GM23248 (cell line): ENCODE data around the gene LYRM1.

ENCODE experiments used
- EZH2 ChIP-seq: fragments of 200-600 bp; sonication (generic); IDR thresholded peaks from 2 replicates; pipeline ENCODE4 v1.6.1; 2018; ENCODE audit warnings: antibody characterized with exemption, mild to moderate bottlenecking; ENCODE audit not compliant: insufficient read depth, poor library complexity, severe bottlenecking
- EZH2phosphoT487 ChIP-seq: fragments of 200-600 bp; sonication (generic); IDR thresholded peaks from 2 replicates; pipeline ENCODE4 v1.6.1; 2018; ENCODE audit warnings: antibody characterized with exemption, moderate library complexity, mild to moderate bottlenecking, low read depth; ENCODE audit not compliant: insufficient read depth

DNA sequence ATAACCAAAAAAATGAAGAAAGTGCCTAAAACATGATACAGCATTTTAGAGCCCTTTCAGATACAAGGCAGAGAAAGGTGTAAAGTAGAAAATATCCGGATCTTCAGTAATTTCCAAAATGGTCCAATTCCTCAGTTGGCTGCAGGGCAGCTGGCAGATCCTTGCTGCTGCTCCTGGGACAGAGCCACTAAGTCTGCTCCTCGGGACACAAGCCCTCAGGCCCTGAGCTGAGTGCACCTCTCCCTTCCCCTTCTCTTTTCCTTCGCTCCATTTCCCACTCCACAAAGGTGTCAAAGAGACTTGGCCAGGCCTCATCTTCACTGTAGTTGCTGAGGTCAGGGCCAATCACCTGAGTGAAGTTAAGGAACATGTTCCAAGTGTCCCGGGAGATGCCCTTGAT is 40.9 kb upstream of the LYRM1 start:
- no peak for TF ChIP-seq EZH2phosphoT487
- TF ChIP-seq EZH2, result no peak
